IMR-90 (cell line): ENCODE data around the gene CDK13. TPM values are rescaled to one million over a fixed set of nuclear protein-coding genes. Genes with fewer than 3 reads are reported as not detected.

ENCODE experiments used
- ATAC-seq: fragments of 200-7000 bp; cut with Tn5 transposase; 2 replicates; pipeline ENCODE4 v1.9.1; 2020; ENCODE audit warnings: low read depth, mild to moderate bottlenecking, moderate library complexity
- BruUV-seq: library from RNA; stranded (reverse); fragments of 400-500 nt; replicated peaks from 2 replicates; lab custom pipeline; 2021; lab: Mats Ljungman, UMichigan
- CTCF ChIA-PET: fragments of 300-600 bp; formaldehyde crosslinking; extraction: SDS; loops from one replicate; lab custom pipeline; 2021; ENCODE audit warnings: antibody characterized with exemption; lab: Yijun Ruan, JAX
- POLR2A ChIA-PET: fragments of 300-600 bp; sonication (Branson Sonifier 250); formaldehyde crosslinking; loops from one replicate; lab custom pipeline; 2022; ENCODE audit warnings: antibody characterized with exemption; ENCODE audit not compliant: unreplicated experiment; lab: Charles Lee
- DNase-seq: peaks from one replicate; pipeline ENCODE4 v3.0.0; 2013
- H2AFZ ChIP-seq: replicated peaks from 2 replicates; pipeline ENCODE3; 2013; ENCODE audit warnings: low read length, mild to moderate bottlenecking; ENCODE audit not compliant: poor library complexity
- H2AK5ac ChIP-seq: 2 replicates; pipeline ENCODE4 v1.6.1; 2013; ENCODE audit warnings: low read depth, low read length, inconsistent platforms
- H2AK9ac ChIP-seq: replicated peaks from 2 replicates; pipeline ENCODE3; 2013; ENCODE audit warnings: mild to moderate bottlenecking, low read depth, low read length, moderate library complexity; ENCODE audit not compliant: poor library complexity
- H2BK120ac ChIP-seq: 2 replicates; pipeline ENCODE4 v1.6.1; 2013; ENCODE audit warnings: low read depth, low read length, inconsistent platforms
- H2BK15ac ChIP-seq: 3 replicates; pipeline ENCODE4 v1.6.1; 2013; ENCODE audit warnings: low read depth, low read length, inconsistent platforms
- H2BK20ac ChIP-seq: 2 replicates; pipeline ENCODE4 v1.6.1; 2013; ENCODE audit warnings: low read depth, mild to moderate bottlenecking, inconsistent platforms, low read length, moderate library complexity
- H2BK5ac ChIP-seq: 2 replicates; pipeline ENCODE4 v1.6.1; 2013; ENCODE audit warnings: mild to moderate bottlenecking, low read depth, low read length, inconsistent platforms; ENCODE audit not compliant: poor library complexity, severe bottlenecking
- H3K14ac ChIP-seq: replicated peaks from 2 replicates; pipeline ENCODE4 v1.6.1; 2013; ENCODE audit warnings: low read depth, low read length, inconsistent platforms
- H3K18ac ChIP-seq: 2 replicates; pipeline ENCODE4 v1.6.1; 2013; ENCODE audit warnings: low read depth, low read length, control low read depth
- H3K23ac ChIP-seq: 2 replicates; pipeline ENCODE4 v1.6.1; 2013; ENCODE audit warnings: low read depth, low read length, inconsistent platforms
- H3K27ac ChIP-seq: 2 replicates; pipeline ENCODE4 v1.5.1; 2013; ENCODE audit warnings: mild to moderate bottlenecking, control low read depth, low read length; ENCODE audit not compliant: insufficient read depth
- H3K27me3 ChIP-seq: 2 replicates; pipeline ENCODE4 v1.6.1; 2013; ENCODE audit warnings: low read length; ENCODE audit not compliant: control insufficient read depth, insufficient read depth
- H3K36me3 ChIP-seq: 2 replicates; pipeline ENCODE4 v1.6.1; 2013; ENCODE audit warnings: low read length, mixed read lengths; ENCODE audit not compliant: control insufficient read depth, insufficient read depth
- H3K4ac ChIP-seq: 2 replicates; pipeline ENCODE4 v1.6.1; 2013; ENCODE audit warnings: low read depth, low read length, inconsistent platforms
- H3K4me1 ChIP-seq: 2 replicates; pipeline ENCODE4 v1.6.1; 2013; ENCODE audit warnings: low read length, mixed read lengths; ENCODE audit not compliant: control insufficient read depth, insufficient read depth
- H3K4me2 ChIP-seq: 2 replicates; pipeline ENCODE4 v1.6.1; 2013; ENCODE audit warnings: low read depth, mild to moderate bottlenecking, control low read depth, low read length, moderate library complexity
- H3K4me3 ChIP-seq: 2 replicates; pipeline ENCODE4 v1.5.1; 2013; ENCODE audit warnings: low read depth, mild to moderate bottlenecking, control low read depth, low read length, moderate library complexity; ENCODE audit not compliant: insufficient read depth
- H3K56ac ChIP-seq: 2 replicates; pipeline ENCODE4 v1.6.1; 2013; ENCODE audit warnings: low read length, inconsistent platforms; ENCODE audit not compliant: insufficient read depth; ENCODE audit errors: extremely low read depth
- H3K79me1 ChIP-seq, 2 experiments: 2 replicates each; pipeline ENCODE4 v1.6.1; 2013; ENCODE audit warnings: low read length in 2 of 2, inconsistent platforms in 1 of 2, low read depth in 1 of 2
- H3K9ac ChIP-seq: 2 replicates; pipeline ENCODE4 v1.6.1; 2013; ENCODE audit warnings: low read depth, low read length, control low read depth
- H3K9me1 ChIP-seq: 2 replicates; pipeline ENCODE4 v1.6.1; 2013; ENCODE audit warnings: low read length, inconsistent platforms; ENCODE audit not compliant: insufficient read depth
- H3K9me3 ChIP-seq: 2 replicates; pipeline ENCODE4 v1.6.1; 2013; ENCODE audit warnings: low read length; ENCODE audit not compliant: control insufficient read depth, insufficient read depth
- H4K20me1 ChIP-seq: 2 replicates; pipeline ENCODE4 v1.6.1; 2013; ENCODE audit warnings: low read length, inconsistent platforms; ENCODE audit not compliant: insufficient read depth
- H4K5ac ChIP-seq: 2 replicates; pipeline ENCODE4 v1.6.1; 2013; ENCODE audit warnings: mild to moderate bottlenecking, low read depth, low read length, control low read depth
- H4K8ac ChIP-seq, 2 experiments: 2 replicates each; pipeline ENCODE4 v1.6.1; 2013; ENCODE audit warnings: low read depth in 2 of 2, low read length in 2 of 2, control low read depth in 1 of 2, inconsistent platforms in 1 of 2
- H4K91ac ChIP-seq: 2 replicates; pipeline ENCODE4 v1.6.1; 2013; ENCODE audit warnings: low read depth, low read length, inconsistent platforms; ENCODE audit not compliant: insufficient read depth
- BHLHE40 ChIP-seq: fragments of 150-350 bp; IDR thresholded peaks from 2 replicates; pipeline ENCODE4 v1.6.1; 2016; ENCODE audit warnings: mild to moderate bottlenecking, low read depth, low read length
- CHD1 ChIP-seq: IDR thresholded peaks from 2 replicates; pipeline ENCODE4 v1.6.1; 2012; ENCODE audit warnings: low read depth, low read length, improper control_type of control experiment
- ELK1 ChIP-seq: fragments of 150-350 bp; IDR thresholded peaks from 2 replicates; pipeline ENCODE4 v1.6.1; 2016; ENCODE audit warnings: low read depth, mild to moderate bottlenecking, low read length, moderate library complexity, borderline replicate concordance
- FOS ChIP-seq: fragments of 150-350 bp; IDR thresholded peaks from 2 replicates; pipeline ENCODE4 v1.6.1; 2016; ENCODE audit warnings: low read depth, low read length
- MAFK ChIP-seq: IDR thresholded peaks from 2 replicates; pipeline ENCODE4 v1.6.1; 2012; ENCODE audit warnings: low read depth, low read length, improper control_type of control experiment
- MAZ ChIP-seq: IDR thresholded peaks from 2 replicates; pipeline ENCODE4 v1.6.1; 2012; ENCODE audit warnings: low read depth, mild to moderate bottlenecking, low read length, improper control_type of control experiment, moderate library complexity, borderline replicate concordance
- NFE2L2 ChIP-seq: fragments of 150-350 bp; IDR thresholded peaks from 2 replicates; pipeline ENCODE4 v1.6.1; 2016; ENCODE audit warnings: low read depth, mild to moderate bottlenecking, low read length
- POLR2A ChIP-seq: IDR thresholded peaks from 2 replicates; pipeline ENCODE4 v1.6.1; 2012; ENCODE audit warnings: mild to moderate bottlenecking, low read depth, low read length
- RAD21 ChIP-seq: IDR thresholded peaks from 2 replicates; pipeline ENCODE4 v1.6.1; 2012; ENCODE audit warnings: low read length, improper control_type of control experiment
- RCOR1 ChIP-seq: IDR thresholded peaks from 2 replicates; pipeline ENCODE4 v1.6.1; 2012; ENCODE audit warnings: mild to moderate bottlenecking, low read length, improper control_type of control experiment; ENCODE audit not compliant: insufficient replicate concordance
- RFX5 ChIP-seq: IDR thresholded peaks from 2 replicates; pipeline ENCODE4 v1.8.0; 2012; ENCODE audit warnings: low read depth, mild to moderate bottlenecking, low read length, moderate library complexity
- SMC3 ChIP-seq: fragments of 150-350 bp; IDR thresholded peaks from 2 replicates; pipeline ENCODE4 v1.6.1; 2016; ENCODE audit warnings: low read depth, mild to moderate bottlenecking, antibody characterized with exemption, low read length, moderate library complexity
- USF2 ChIP-seq: fragments of 150-350 bp; IDR thresholded peaks from 2 replicates; pipeline ENCODE4 v1.6.1; 2017; ENCODE audit warnings: mild to moderate bottlenecking, antibody characterized with exemption, low read length, low read depth
- WGBS, 2 experiments: methylation state at CpG; one replicate each; pipeline versions ENCODE4 v1.1.5 to v1.1.7; 2013; ENCODE audit warnings: missing lambda C conversion rate in 2 of 2; ENCODE audit not compliant: insufficient read length in 1 of 2; ENCODE audit errors: extremely low coverage in 2 of 2; 5-methylcytosine and 5-hydroxymethylcytosine counted together
- dilution Hi-C: fragments of 300-500 bp; cut with HindIII; formaldehyde crosslinking; loops from one replicate; pipeline ENCODE4 v1.14.3; 2018; ENCODE audit warnings: low sequenced_read_pairs; ENCODE audit not compliant: unreplicated experiment
- in situ Hi-C: fragments of 300-500 bp; cut with MboI; formaldehyde crosslinking; loops from 3 replicates; pipeline ENCODE4 v1.14.3; 2019; ENCODE audit warnings: low sequenced_read_pairs, inconsistent platforms, mixed read lengths
- intact Hi-C: fragments of 100-400 bp; cut with micrococcal nuclease; formaldehyde crosslinking; loops from 2 replicates; pipeline ENCODE4 v1.10.0; 2022
- polyA plus RNA-seq, 3 experiments: library from polyadenylated mRNA; depleted of rRNA; stranded (reverse); fragments of >200 nt; gene quantifications; 2 replicates each; pipeline ENCODE4 v1.2.3, GENCODE V29; 2012; ENCODE audit warnings: low replicate concordance in 1 of 3
- total RNA-seq: library from RNA; depleted of rRNA; stranded (reverse); fragments of >200 nt; gene quantifications from 2 replicates; pipeline ENCODE4 v1.2.3, GENCODE V29; 2012

Gene CDK13
- total and polyA plus RNA-seq, 2 of the 4 experiments (the other 2 are of a cell fraction) = 20.1 to 50.4 TPM

- CTCF ChIA-PET = interaction anchor here (2.4 kb wide), 1 partner anchor 102 kb away, joined by 8 read pairs; no protein-coding TSS in a partner anchor
- Histone ChIP-seq H3K14ac (peak overlapping the region; percentile 95; the same call in 1 of the 2 replicates), H3K9me1 (peaks cover 3% of the 10 kb centered on the region; the same call in 1 of the 2 replicates), H2BK15ac (no peak overlapping the region), H2BK20ac (no peak overlapping the region), H4K91ac (peak overlapping the region; percentile 85; the same call in 1 of the 2 replicates), H4K8ac (peak overlapping the region; percentile 8 to 95; a peak in 3 of 4 replicates), H3K23ac (peak overlapping the region; percentile 95; the same call in 1 of the 2 replicates), H3K36me3 (peaks cover 3% of the 10 kb centered on the region; the same call in 1 of the 2 replicates), H3K27ac (peak overlapping the region; percentile 91), H2BK5ac (peak overlapping the region; percentile 97), H3K4me3 (peak overlapping the region; percentile 90), H3K4ac (peak overlapping the region; percentile 97), H3K79me1 (peaks cover 2 to 30% of the 10 kb centered on the region in 2 experiments; a peak in 2 of 4 replicates), H2AK5ac (0 out of 2 replicates have a peak overlapping the region, but pooled peaks have one; percentile 80), H4K20me1 (peaks cover 43% of the 10 kb centered on the region), H2AK9ac (peak overlapping the region; percentile 94), H3K4me2 (peak overlapping the region; percentile 99), H3K4me1 (peaks cover 4% of the 10 kb centered on the region; the same call in 1 of the 2 replicates), H3K56ac (peak overlapping the region; percentile 7; the same call in 1 of the 2 replicates), H3K27me3 (no peaks in the 10 kb centered on the region), H3K9ac (peak overlapping the region; percentile 99), H3K9me3 (no peaks in the 10 kb centered on the region), H4K5ac (peak overlapping the region; percentile 91), H2AFZ (peak overlapping the region; percentile 97), H2BK120ac (no peak overlapping the region), H3K18ac (peak overlapping the region; percentile 44; the same call in 1 of the 2 replicates)
- TF ChIP-seq ELK1 = no peak
- no peak for TF ChIP-seq RFX5
- no peak for TF ChIP-seq RCOR1
- TF ChIP-seq USF2 = no peak
- TF ChIP-seq POLR2A = no peak
- no peak for TF ChIP-seq MAFK
- TF ChIP-seq CHD1 = no peak
- no peak for TF ChIP-seq SMC3
- no peak; the same call in 1 of the 2 replicates for TF ChIP-seq MAZ
- no peak for TF ChIP-seq RAD21
- TF ChIP-seq FOS = no peak
- TF ChIP-seq NFE2L2 = no peak
- TF ChIP-seq BHLHE40 = no peak
- DNase-seq (peak; percentile 40), ATAC-seq (peak; percentile 6)
- dilution Hi-C loops (no loop called here), intact Hi-C loops (loop anchor here (1.0 to 5.0 kb wide), 2 partner anchors 42 to 102 kb away; no protein-coding TSS in a partner anchor), in situ Hi-C loops (loop anchor here (5.0 kb wide), 1 partner anchor 52 kb away; no protein-coding TSS in a partner anchor)
- no TSS peak for BruUV-seq
- POLR2A ChIA-PET = no interaction called here
- WGBS, 2 experiments = 0% methylated on average over 22 of the region's 93 CpGs; no CpG with 5 or more reads in 1 of the 2 experiments
Observed at GRCh38 chr7:39950473-39951225, 593 bp downstream of the CDK13 start.
